HG03354 (cell line): Measurements from ENCODE around the gene ZSWIM1.
"Not testable (repeated sequence)": the region's sequence is repeated elsewhere in the genome, so short reads cannot be mapped to it uniquely, and the experiment has no call there.

Experiments
- ATAC-seq: cut with Tn5 transposase; IDR thresholded peaks from one replicate; pipeline ENCODE4 v1.9.1; 2021; ENCODE audit warnings: mild to moderate bottlenecking; ENCODE audit not compliant: unreplicated experiment, poor library complexity, severe bottlenecking

ZSWIM1 gene

DNA sequence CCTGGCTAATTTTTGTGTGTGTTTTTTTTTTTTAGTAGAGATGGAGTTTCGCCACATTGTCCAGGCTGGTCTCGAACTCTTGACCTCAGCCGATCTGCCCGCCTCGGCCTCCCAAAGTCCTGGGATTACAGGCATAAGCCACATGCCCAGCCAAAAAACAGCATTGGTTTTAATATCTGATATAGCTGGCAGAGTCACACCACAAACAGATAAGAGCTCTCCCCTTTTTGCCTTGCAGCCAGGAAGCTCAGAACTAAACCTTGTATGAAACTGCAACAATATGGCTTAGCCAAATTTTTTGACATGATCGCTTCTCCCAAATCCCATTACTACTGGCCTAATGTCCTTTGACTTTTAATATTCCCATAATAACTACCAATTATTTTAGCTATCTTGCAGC lies 28.7 kb upstream of the ZSWIM1 start:
- ATAC-seq, result no peak

- ATAC-seq, result no peak
Observed at GRCh38 chr20:45853484-45853883, 27.5 kb upstream of the ZSWIM1 start.

DNA sequence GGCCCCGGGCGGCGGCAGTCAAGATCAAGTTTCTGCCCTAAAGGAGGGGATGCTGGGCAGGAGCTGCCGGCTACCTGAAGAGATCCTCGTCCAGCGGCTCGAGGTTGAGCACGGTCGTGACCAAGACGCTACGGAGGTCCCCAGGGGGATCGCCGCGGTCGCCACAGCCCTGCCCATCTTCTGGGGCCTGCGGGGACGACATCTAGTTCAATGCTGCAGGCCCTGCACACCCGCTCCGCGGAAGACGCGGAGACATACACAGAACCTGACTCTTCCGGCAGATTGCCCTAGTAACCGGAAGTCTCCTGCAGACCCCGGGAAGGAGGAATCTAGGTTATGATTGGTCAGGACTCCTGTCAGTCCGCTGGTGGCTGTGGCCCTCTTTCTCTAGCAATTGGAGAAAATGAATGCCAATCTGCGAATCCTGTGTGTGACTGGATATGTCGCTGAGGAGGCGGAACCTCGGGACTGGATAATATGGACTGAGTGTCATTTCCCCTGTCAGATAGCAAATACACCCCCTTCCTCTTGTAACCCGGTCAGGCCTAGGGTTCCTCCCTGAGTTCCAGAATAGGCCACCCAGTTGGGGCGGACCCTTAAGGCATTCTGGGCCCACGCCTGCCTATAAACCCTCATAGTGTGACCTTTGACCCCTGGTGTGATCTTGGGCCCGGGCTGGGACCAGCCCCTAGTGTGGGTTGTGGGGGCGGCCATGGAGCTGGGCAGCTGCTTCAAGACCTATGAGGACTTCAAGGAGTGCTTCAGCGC lies 23.7 kb upstream of the ZSWIM1 start, which contains the start of the genes ACOT8 and ZSWIM3:
Gene ACOT8 (minus strand): TSS at position 279 of the 768 bp plus-strand sequence. CDS start 77 bp downstream, at position 202.
Gene ZSWIM3 (plus strand): TSS at position 501 of the 768 bp plus-strand sequence. CDS start 212 bp downstream, at position 713.
- ATAC-seq, result peak; percentile 94

GRCh38 chr20:45857882-45858216 lies 23.2 kb upstream of the ZSWIM1 start:
- peak; percentile 24 for ATAC-seq

GRCh38 chr20:45859916-45860315 lies 21.1 kb upstream of the ZSWIM1 start:
- no peak for ATAC-seq

GRCh38 chr20:45860560-45861220 lies 20.3 kb upstream of the ZSWIM1 start:
- ATAC-seq, result no peak

DNA sequence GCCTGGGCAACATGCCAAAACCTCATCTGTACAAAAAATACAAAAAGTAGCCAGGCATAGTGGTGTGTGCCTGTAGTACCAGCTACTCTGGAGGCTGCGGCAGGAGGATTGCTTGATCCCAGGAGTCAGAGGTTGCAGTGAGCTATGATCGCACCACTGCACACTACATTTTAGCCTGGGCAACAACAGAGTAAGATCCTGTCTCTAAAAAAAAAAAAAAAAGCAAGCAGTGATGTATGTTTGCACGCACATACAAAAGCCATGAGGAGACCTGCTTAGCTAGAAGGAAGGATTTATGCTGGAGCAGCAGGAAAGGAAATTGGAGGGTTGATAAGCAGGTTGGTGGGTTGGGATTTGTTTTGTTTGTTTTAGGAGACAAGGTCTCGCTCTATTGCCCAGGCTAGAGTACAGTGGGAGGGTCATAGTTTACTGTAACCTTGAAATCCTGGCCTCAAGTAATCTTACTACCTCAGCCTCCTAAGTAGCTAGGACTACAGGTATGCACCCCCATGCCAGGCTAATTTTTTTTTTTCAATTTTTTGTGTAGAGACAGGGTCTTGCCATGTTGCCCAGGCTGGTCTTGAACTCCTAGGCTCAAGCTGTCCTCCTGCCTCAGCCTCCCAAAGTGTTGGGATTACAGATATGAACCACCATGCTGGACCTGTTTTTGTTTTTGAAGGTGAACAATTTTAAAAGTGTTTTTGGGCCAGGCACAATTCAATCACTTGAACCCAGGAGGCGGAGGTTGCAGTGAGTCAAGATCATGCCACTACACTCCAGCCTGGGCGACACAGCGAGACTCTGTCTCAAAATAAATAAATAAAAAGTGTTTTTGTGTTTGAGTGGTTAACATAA lies 19.6 kb upstream of the ZSWIM1 start:
- ATAC-seq, result no peak

- no peak for ATAC-seq
Observed at GRCh38 chr20:45863543-45864470, 17.2 kb upstream of the ZSWIM1 start.

DNA sequence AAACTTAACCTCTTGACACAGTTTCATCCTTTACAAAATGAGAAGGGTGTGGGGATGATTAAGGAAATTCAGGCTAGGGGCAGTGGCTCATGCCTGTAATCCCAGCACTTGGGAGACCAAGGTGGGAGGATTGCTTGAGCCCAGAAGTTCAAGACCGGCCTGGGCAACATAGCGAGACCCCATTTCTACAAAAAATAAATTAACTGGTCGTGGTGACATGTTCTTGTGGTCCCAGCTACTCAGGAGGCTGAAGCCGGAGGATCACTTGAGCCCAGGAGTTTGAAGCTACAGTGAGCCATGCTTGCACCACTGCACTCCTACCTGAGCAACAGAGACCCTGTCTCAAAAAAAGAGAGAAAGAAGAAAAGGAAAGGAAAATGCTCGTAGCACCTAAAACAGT lies 14.6 kb upstream of the ZSWIM1 start:
- ATAC-seq, result no peak

DNA sequence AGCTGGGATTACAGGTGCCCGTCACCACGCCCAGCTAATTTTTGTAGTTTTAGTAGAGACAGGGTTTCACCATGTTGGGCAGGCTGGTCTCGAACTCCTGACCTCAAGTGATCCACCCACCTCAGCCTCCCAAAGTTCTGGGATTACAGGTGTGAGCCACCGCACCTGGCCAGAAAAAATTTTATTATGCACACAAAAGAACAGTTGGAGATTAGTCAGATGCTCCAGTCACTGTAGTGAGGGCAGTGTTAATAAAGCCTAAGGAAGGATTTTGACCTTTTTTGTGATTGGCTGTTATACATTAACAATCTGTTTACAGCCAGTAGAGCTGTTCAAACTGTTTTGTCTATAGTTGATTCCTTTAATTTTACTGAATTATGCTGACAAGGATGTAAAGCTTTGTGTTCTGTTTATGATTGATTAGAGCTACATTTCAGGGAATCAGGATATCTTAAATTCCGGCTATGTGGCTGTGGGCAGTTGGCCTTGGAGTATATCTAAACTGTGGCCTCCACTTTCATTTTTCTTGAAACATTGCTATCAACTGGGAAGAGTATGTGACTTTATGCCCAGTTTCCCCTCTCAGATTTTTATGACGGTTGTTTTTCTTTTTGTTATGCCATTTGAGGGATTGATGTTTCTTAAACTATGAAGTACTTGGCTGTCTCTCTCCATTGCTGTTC lies 13.8 kb upstream of the ZSWIM1 start:
- ATAC-seq, result no peak

- ATAC-seq, result no peak
Observed at GRCh38 chr20:45867819-45868176, 13.2 kb upstream of the ZSWIM1 start.

DNA sequence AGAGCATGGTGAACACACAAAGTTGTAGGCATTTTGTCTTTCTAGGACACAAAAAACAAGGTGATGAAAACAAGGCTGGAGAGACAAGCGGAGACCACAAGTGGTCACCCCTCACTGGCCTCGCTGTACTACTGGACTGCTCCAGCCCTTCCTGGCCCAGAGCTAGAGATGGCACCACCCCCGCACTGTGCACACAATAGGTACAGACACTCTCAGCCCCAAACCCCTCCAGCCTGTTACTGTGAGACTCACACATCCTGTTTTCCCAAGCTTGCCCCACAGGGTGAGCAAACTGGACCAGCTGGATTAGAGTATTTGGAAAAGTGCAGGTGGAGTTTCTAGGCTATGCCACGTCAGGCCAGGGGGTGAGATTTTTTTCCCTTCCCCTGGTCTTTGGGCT lies 8.4 kb upstream of the ZSWIM1 start:
- ATAC-seq, result no peak

GRCh38 chr20:45873409-45874103 lies 7.5 kb upstream of the ZSWIM1 start:
- ATAC-seq, result no peak

DNA sequence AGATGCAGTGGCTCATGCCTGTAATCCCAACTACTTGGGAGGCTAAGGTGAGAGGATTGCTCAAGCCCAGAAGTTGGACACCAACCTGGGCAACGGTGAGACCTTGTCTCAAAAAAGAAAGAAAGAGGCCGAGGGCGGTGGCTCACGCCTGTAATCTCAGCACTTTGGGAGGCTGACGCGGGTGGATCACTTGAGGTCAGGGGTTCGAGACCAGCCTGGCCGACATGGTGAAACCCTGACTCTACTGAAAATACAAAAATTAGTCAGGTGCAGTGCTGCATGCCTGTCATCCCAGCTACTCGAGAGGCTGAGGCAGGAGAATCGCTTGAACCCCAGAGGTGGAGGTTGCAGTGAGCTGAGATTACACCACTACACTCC lies 6.9 kb upstream of the ZSWIM1 start:
- ATAC-seq, result not testable (repeated sequence)

DNA sequence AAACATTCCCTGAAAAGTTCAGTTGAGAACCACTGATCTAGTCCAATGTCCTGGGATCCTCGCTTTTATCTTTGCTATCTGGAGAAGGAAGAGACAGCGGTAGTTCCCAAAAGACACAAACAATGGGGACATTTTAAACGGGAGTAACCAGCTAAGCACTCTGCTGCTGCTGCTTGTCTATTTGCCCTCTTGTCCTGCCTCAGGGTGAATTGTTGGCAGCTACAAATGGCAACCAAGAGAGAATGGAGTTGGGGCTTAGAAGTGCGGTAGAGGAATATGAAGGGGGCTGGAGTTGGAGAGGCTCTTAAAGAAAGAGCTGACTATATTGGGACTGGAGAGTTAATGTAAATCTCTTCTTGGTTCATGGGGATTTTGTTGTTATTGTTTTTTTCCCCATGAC lies 6.5 kb upstream of the ZSWIM1 start:
- ATAC-seq, result no peak

DNA sequence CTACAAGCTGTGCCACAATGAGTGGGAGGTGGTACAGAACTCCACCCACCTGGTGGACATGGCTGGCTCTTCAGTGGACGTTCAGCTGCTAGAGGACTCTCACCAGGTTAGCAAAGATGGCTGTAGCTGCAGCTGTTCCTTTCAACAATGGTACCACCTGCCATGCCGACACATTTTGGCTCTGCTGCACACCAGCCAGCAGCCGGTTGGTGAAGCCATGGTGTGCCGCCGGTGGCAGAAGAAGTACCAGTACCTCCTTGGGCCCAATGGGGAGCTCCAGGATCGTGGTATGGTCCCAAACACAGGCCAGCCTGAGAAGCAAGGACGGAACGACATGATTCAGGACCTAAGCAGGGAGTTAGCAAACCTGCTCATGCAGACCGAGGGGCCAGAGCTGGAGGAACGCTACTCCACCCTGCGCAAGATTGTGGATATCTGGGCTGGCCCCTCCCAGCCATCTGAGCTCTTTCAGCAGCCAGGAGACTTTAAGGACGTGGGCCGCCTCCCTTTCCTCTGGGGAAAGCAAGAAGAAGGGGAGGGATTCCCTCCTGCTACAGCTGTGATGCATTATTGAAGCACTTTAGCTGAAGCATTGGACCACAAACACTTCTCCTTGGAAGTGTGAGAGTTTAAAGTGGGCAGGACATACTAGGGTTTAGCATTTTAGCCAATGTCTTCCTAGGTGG lies 2.8 kb upstream of the ZSWIM1 start:
- no peak for ATAC-seq

GRCh38 chr20:45882469-45883099 lies 1.6 kb downstream of the ZSWIM1 start:
- no peak for ATAC-seq
